HG03442 (cell line): ENCODE data around the gene ADGRF4.

Experiments used
- ATAC-seq: cut with Tn5 transposase; IDR thresholded peaks from one replicate; pipeline ENCODE4 v1.9.1; 2021; ENCODE audit warnings: mild to moderate bottlenecking, moderate library complexity; ENCODE audit not compliant: unreplicated experiment

The ADGRF4 gene

GRCh38 chr6:47698342-47698787 is at the start of gene ADGRF4:
TSS of gene ADGRF4 (plus strand) at chr6:47698580. CDS start at chr6:47707246, 8,666 bp downstream.
- no peak for ATAC-seq

- ATAC-seq, result no peak
Measured at GRCh38 chr6:47650553-47651432, 47.6 kb upstream of the ADGRF4 start.

GRCh38 chr6:47651505-47651944 is 46.9 kb upstream of the ADGRF4 start:
- no peak for ATAC-seq

GRCh38 chr6:47653706-47654105 is 44.7 kb upstream of the ADGRF4 start:
- ATAC-seq, result no peak

- ATAC-seq, result no peak
Measured at GRCh38 chr6:47654255-47654654, 44.1 kb upstream of the ADGRF4 start.

GRCh38 chr6:47655719-47656595 is 42.4 kb upstream of the ADGRF4 start:
- ATAC-seq, result no peak

- ATAC-seq, result no peak
Measured at GRCh38 chr6:47661960-47662359, 36.4 kb upstream of the ADGRF4 start.

- ATAC-seq, result no peak
Measured at GRCh38 chr6:47663462-47664216, 34.7 kb upstream of the ADGRF4 start.

GRCh38 chr6:47665112-47665511 is 33.3 kb upstream of the ADGRF4 start:
- no peak for ATAC-seq

- no peak for ATAC-seq
Measured at GRCh38 chr6:47669684-47670513, 28.5 kb upstream of the ADGRF4 start.

- no peak for ATAC-seq
Measured at GRCh38 chr6:47670851-47671250, 27.5 kb upstream of the ADGRF4 start.

- ATAC-seq, result no peak
Measured at GRCh38 chr6:47671777-47672176, 26.6 kb upstream of the ADGRF4 start.

GRCh38 chr6:47672816-47673215 is 25.6 kb upstream of the ADGRF4 start:
- no peak for ATAC-seq

- ATAC-seq, result no peak
Measured at GRCh38 chr6:47674673-47675072, 23.7 kb upstream of the ADGRF4 start.

- no peak for ATAC-seq
Measured at GRCh38 chr6:47677381-47678100, 20.8 kb upstream of the ADGRF4 start.

GRCh38 chr6:47678739-47679138 is 19.6 kb upstream of the ADGRF4 start:
- no peak for ATAC-seq

GRCh38 chr6:47679322-47679906 is 19.0 kb upstream of the ADGRF4 start:
- ATAC-seq, result no peak

- no peak for ATAC-seq
Measured at GRCh38 chr6:47680051-47680450, 18.3 kb upstream of the ADGRF4 start.

- no peak for ATAC-seq
Measured at GRCh38 chr6:47680724-47681123, 17.7 kb upstream of the ADGRF4 start.
